OCI-LY7 (cell line): ENCODE measurements around the gene DSTYK. TPM values are rescaled to one million over a fixed set of nuclear protein-coding genes. Genes with fewer than 3 reads are reported as not detected.

Experiments used
- BruUV-seq: library from RNA; stranded (reverse); fragments of 400-500 nt; replicated peaks from 2 replicates; lab custom pipeline; 2021; lab: Mats Ljungman, UMichigan
- CTCF ChIA-PET: fragments of 300-600 bp; sonication (Branson Sonifier 250); formaldehyde crosslinking; loops from one replicate; lab custom pipeline; 2022; ENCODE audit warnings: antibody characterized with exemption; ENCODE audit not compliant: unreplicated experiment; lab: Charles Lee
- POLR2A ChIA-PET: fragments of 300-600 bp; sonication (Branson Sonifier 250); formaldehyde crosslinking; loops from one replicate; lab custom pipeline; 2022; ENCODE audit warnings: antibody characterized with exemption; lab: Charles Lee
- DNase-seq: peaks from one replicate; pipeline ENCODE4 v3.0.0-alpha.2; 2015; ENCODE audit warnings: low spot score
- H2AFZ ChIP-seq: fragments of 200-600 bp; sonication (generic), shearing (Covaris generic); 2 replicates; pipeline ENCODE4 v1.6.1; 2014; ENCODE audit warnings: mild to moderate bottlenecking, antibody characterized with exemption, low read length, moderate library complexity
- H3K27ac ChIP-seq: fragments of 200-600 bp; sonication (generic); 2 replicates; pipeline ENCODE4 v1.5.1; 2014; ENCODE audit warnings: mixed run types, low read depth, mild to moderate bottlenecking, moderate library complexity, low read length, inconsistent platforms; ENCODE audit not compliant: poor library complexity, severe bottlenecking
- H3K36me3 ChIP-seq: fragments of 200-600 bp; sonication (generic); 2 replicates; pipeline ENCODE4 v1.6.1; 2014; ENCODE audit warnings: mild to moderate bottlenecking, antibody characterized with exemption, low read length, moderate library complexity, mixed read lengths; ENCODE audit not compliant: insufficient read depth
- H3K4me1 ChIP-seq: fragments of 200-600 bp; sonication (generic); 2 replicates; pipeline ENCODE4 v1.5.1; 2014; ENCODE audit warnings: mild to moderate bottlenecking, low read length; ENCODE audit not compliant: insufficient read depth, poor library complexity, severe bottlenecking
- H3K4me2 ChIP-seq: fragments of 200-600 bp; sonication (generic); 2 replicates; pipeline ENCODE4 v1.6.1; 2014; ENCODE audit warnings: mild to moderate bottlenecking, low read length
- H3K4me3 ChIP-seq: fragments of 200-600 bp; sonication (generic); 2 replicates; pipeline ENCODE4 v1.5.1; 2014; ENCODE audit warnings: mild to moderate bottlenecking, low read depth, low read length; ENCODE audit not compliant: poor library complexity, severe bottlenecking
- H3K79me2 ChIP-seq: fragments of 200-600 bp; sonication (generic); 2 replicates; pipeline ENCODE4 v1.6.1; 2016; ENCODE audit warnings: low read depth, mild to moderate bottlenecking, low read length, moderate library complexity, mixed read lengths; ENCODE audit not compliant: insufficient read depth
- H3K9me2 ChIP-seq: fragments of 200-600 bp; sonication (generic); 2 replicates; pipeline ENCODE4 v1.6.1; 2016; ENCODE audit warnings: mild to moderate bottlenecking, low read length, mixed read lengths; ENCODE audit not compliant: insufficient read depth
- H3K9me3 ChIP-seq: fragments of 200-600 bp; sonication (generic); 2 replicates; pipeline ENCODE4 v1.6.1; 2014; ENCODE audit warnings: mild to moderate bottlenecking, mixed run types, low read length, mixed read lengths
- H4K20me1 ChIP-seq: fragments of 200-600 bp; sonication (generic); 2 replicates; pipeline ENCODE4 v1.6.1; 2014; ENCODE audit warnings: mild to moderate bottlenecking, antibody characterized with exemption, low read length, moderate library complexity, mixed read lengths; ENCODE audit not compliant: insufficient read depth
- EZH2phosphoT487 ChIP-seq: fragments of 200-600 bp; sonication (generic); IDR thresholded peaks from 2 replicates; pipeline ENCODE4 v1.6.1; 2018; ENCODE audit warnings: low read depth, borderline replicate concordance, mild to moderate bottlenecking, mixed run types, antibody characterized with exemption, low read length, moderate library complexity, mixed read lengths
- intact Hi-C: fragments of 100-400 bp; cut with micrococcal nuclease; formaldehyde crosslinking; loops from one replicate; pipeline ENCODE4 v1.10.0; 2022; ENCODE audit not compliant: unreplicated experiment
- total RNA-seq, 2 experiments: library from RNA; depleted of rRNA in 1 of 2; stranded (reverse); fragments of >200 nt in 1 of 2; shearing (Covaris generic) in 1 of 2; gene quantifications; 2 replicates each; pipeline ENCODE4 v1.2.3, GENCODE V29; 2014 to 2022
- TF ChIP-seq, protein P1 (sequence below): fragments of 200-600 bp; sonication (generic); conservative IDR thresholded peaks from 2 replicates; pipeline ENCODE4 v1.5.1; 2014; ENCODE audit warnings: mild to moderate bottlenecking, antibody characterized with exemption, low read length, moderate library complexity, mixed read lengths

Gene DSTYK
- total RNA-seq, 2 experiments from 2014 or later, result 4.7 to 6.6 TPM

DNA sequence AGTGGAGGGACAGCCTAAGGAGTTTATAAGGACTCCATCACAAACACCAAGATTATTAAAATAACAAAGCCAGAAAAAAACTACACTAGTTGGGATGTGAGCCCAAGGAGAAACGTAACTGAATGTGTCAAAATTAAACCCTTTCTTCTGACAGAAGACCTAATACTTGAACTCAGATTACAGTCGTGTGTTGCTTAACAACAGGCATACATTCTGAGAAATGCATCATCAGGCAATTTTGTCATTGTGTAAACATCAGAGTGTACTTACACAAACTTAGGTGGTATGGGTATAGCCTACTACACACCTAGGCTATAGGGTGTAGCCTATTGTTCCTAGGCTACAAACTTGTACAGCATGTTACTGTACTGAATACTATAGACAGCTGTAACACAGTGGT lies 23.4 kb downstream of the DSTYK start:
- Histone ChIP-seq H3K9me3 (no peaks in the 10 kb centered on the region), H3K79me2 (no peaks in the 10 kb centered on the region), H3K4me1 (peaks cover 4% of the 10 kb centered on the region), H2AFZ (no peak overlapping the region), H3K4me2 (no peak overlapping the region), H3K9me2 (no peaks in the 10 kb centered on the region), H4K20me1 (0 out of 2 replicates have a peak, but pooled peaks cover 3% of the 10 kb centered on the region), H3K36me3 (no peaks in the 10 kb centered on the region), H3K4me3 (no peak overlapping the region), H3K27ac (no peak overlapping the region)
- intact Hi-C loops, result no loop called here
- CTCF ChIA-PET, result no interaction called here
- TF ChIP-seq, protein P1, sequence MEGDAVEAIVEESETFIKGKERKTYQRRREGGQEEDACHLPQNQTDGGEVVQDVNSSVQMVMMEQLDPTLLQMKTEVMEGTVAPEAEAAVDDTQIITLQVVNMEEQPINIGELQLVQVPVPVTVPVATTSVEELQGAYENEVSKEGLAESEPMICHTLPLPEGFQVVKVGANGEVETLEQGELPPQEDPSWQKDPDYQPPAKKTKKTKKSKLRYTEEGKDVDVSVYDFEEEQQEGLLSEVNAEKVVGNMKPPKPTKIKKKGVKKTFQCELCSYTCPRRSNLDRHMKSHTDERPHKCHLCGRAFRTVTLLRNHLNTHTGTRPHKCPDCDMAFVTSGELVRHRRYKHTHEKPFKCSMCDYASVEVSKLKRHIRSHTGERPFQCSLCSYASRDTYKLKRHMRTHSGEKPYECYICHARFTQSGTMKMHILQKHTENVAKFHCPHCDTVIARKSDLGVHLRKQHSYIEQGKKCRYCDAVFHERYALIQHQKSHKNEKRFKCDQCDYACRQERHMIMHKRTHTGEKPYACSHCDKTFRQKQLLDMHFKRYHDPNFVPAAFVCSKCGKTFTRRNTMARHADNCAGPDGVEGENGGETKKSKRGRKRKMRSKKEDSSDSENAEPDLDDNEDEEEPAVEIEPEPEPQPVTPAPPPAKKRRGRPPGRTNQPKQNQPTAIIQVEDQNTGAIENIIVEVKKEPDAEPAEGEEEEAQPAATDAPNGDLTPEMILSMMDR, result no peak
- TF ChIP-seq EZH2phosphoT487, result no peak
- BruUV-seq, result no TSS peak
- POLR2A ChIA-PET, result interaction anchor here (0.6 kb wide), 3 partner anchors 12 to 17 kb away, joined by 3 to 12 read pairs (median 4); no protein-coding TSS in a partner anchor
- DNase-seq, result no peak

DNA sequence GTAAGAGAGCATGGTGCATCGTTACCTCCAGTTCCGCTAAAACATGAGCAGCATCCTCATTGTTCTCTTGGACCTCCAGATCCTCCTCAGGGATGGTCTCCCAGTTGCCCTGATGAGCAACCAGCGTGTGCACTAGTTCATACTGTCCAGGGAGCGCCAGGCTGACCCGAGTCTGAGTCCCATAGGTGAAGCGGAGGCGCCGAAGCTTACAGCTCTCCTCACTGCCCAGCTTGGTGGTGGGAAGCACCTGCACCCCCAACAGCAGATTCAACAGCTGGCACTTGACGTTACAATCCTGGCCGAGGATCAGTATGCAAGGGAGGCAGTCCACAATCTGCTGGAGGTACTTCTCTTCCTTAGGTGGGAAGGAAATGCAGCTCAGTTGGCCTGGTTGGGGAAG lies 24.1 kb downstream of the DSTYK start:
- H3K9me2 ChIP-seq, result no peaks in the 10 kb centered on the region
- H3K4me2 ChIP-seq, result no peak overlapping the region
- H3K4me1 ChIP-seq, result peaks cover 4% of the 10 kb centered on the region
- no TSS peak for BruUV-seq
- no peak overlapping the region for H3K4me3 ChIP-seq
- no peaks in the 10 kb centered on the region for H3K9me3 ChIP-seq
- H4K20me1 ChIP-seq, result 0 out of 2 replicates have a peak, but pooled peaks cover 3% of the 10 kb centered on the region
- no peak overlapping the region for H2AFZ ChIP-seq
- no peaks in the 10 kb centered on the region for H3K79me2 ChIP-seq
- no peak overlapping the region for H3K27ac ChIP-seq
- intact Hi-C loops, result no loop called here
- TF ChIP-seq, protein P1, result no peak
- TF ChIP-seq EZH2phosphoT487, result no peak
- ChIA-PET POLR2A (no interaction called here), CTCF (no interaction called here)
- no peak for DNase-seq
- no peaks in the 10 kb centered on the region for H3K36me3 ChIP-seq

DNA sequence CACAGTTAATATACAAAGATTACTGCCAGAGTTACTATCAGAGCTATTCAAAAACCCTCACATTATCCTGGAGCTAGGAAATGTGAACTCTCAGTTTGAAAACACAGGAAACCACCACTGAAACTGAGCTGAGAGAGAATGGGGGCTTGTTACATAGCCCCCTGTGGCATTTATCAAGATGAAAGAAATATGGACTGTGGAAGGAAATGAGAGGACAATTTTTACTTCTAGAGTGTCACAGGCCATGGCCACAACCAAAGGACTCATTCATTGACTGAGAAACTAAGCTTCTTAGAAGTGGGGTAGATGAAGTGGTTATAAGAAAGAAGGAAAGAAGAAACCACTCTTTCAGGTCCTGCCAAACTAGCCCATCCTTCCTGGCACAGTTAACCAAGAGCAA lies 25.3 kb downstream of the DSTYK start:
- DNase-seq, result no peak
- BruUV-seq, result no TSS peak
- intact Hi-C loops, result no loop called here
- no peaks in the 10 kb centered on the region for H4K20me1 ChIP-seq
- CTCF ChIA-PET, result no interaction called here
- no peak overlapping the region for H3K4me3 ChIP-seq
- TF ChIP-seq, protein P1, result no peak
- TF ChIP-seq EZH2phosphoT487, result no peak
- no peak overlapping the region for H2AFZ ChIP-seq
- peaks cover 4% of the 10 kb centered on the region for H3K4me1 ChIP-seq
- H3K4me2 ChIP-seq, result no peak overlapping the region
- no peaks in the 10 kb centered on the region for H3K9me3 ChIP-seq
- POLR2A ChIA-PET, result interaction anchor here (0.6 to 1.8 kb wide), 7 partner anchors 8 to 883 kb away, joined by 3 to 4 read pairs (median 3); no protein-coding TSS in a partner anchor
- H3K9me2 ChIP-seq, result no peaks in the 10 kb centered on the region
- H3K79me2 ChIP-seq, result no peaks in the 10 kb centered on the region
- H3K27ac ChIP-seq, result no peak overlapping the region
- 0 out of 2 replicates have a peak, but pooled peaks cover 4% of the 10 kb centered on the region for H3K36me3 ChIP-seq
